HepG2 (cell line): ENCODE measurements around the gene BLOC1S1. TPM values are rescaled to one million over a fixed set of nuclear protein-coding genes. Genes with fewer than 3 reads are reported as not detected.

ENCODE experiments used
- ATM ChIP-seq: fragments of 450-650 bp; IDR thresholded peaks from 2 replicates; pipeline ENCODE4 v1.7.1; 2017; ENCODE audit warnings: mild to moderate bottlenecking, borderline replicate concordance
- HMG20B ChIP-seq: conservative IDR thresholded peaks from 2 replicates; pipeline ENCODE4 v1.6.1; 2016; ENCODE audit warnings: missing genetic modification reagents, missing compliant biosample characterization
- IKZF4 ChIP-seq: sonication (generic); formaldehyde crosslinking; IDR thresholded peaks from 2 replicates; pipeline ENCODE4 v1.5.1; 2020; ENCODE audit warnings: borderline replicate concordance, mild to moderate bottlenecking, low read depth, missing genetic modification reagents; ENCODE audit errors: not compliant biosample characterization
- KDM1A ChIP-seq: IDR thresholded peaks from 2 replicates; pipeline ENCODE4 v1.6.1; 2016; ENCODE audit warnings: missing compliant biosample characterization
- KMT2A ChIP-seq: sonication (generic); formaldehyde crosslinking; IDR thresholded peaks from 2 replicates; pipeline ENCODE4 v1.4.0; 2020; ENCODE audit warnings: missing genetic modification reagents
- PHF8 ChIP-seq: sonication (generic); formaldehyde crosslinking; IDR thresholded peaks from 2 replicates; pipeline ENCODE4 v1.5.0; 2020; ENCODE audit warnings: missing genetic modification reagents
- RBFOX2 ChIP-seq: fragments of 200-400 bp; formaldehyde crosslinking; IDR thresholded peaks from 2 replicates; pipeline ENCODE4 v1.6.1; 2017; ENCODE audit warnings: low read depth, mild to moderate bottlenecking, low read length
- RELA ChIP-seq: sonication (generic); formaldehyde crosslinking; IDR thresholded peaks from 2 replicates; pipeline ENCODE4 v1.4.0; 2020; ENCODE audit warnings: missing genetic modification reagents
- SMAD3 ChIP-seq: sonication (generic); formaldehyde crosslinking; IDR thresholded peaks from 2 replicates; pipeline ENCODE4 v1.4.0; 2020; ENCODE audit warnings: missing genetic modification reagents
- ZNF614 ChIP-seq: IDR thresholded peaks from 2 replicates; pipeline ENCODE4 v1.6.1; 2018; ENCODE audit warnings: missing biosample characterization, missing genetic modification reagents, inconsistent platforms, borderline replicate concordance
- polyA plus RNA-seq, 8 experiments: library from polyadenylated mRNA; depleted of rRNA in 3 of 8; stranded (reverse) in 7 of 8; unstranded in 1 of 8; fragments of >200 nt; fragmentation: Illumina TruSeq in 4 of 8; extraction: Trizol in 4 of 8; gene quantifications; 2 replicates each; pipeline versions ENCODE4 v1.2.1 to v1.2.3, GENCODE V29; 2011 to 2016; ENCODE audit warnings: low read depth in 4 of 8, missing spikeins in 1 of 8, mixed read lengths in 1 of 8; ENCODE audit not compliant: insufficient read depth in 1 of 8
- total RNA-seq, 5 experiments: library from RNA; depleted of rRNA; stranded (reverse); fragments of >200 nt; fragmentation: Illumina TruSeq; extraction: Trizol; gene quantifications; 2 replicates each; pipeline ENCODE4 v1.2.3, GENCODE V29; 2016; ENCODE audit warnings: low read depth in 1 of 5
- TF ChIP-seq, protein P1 (sequence below): sonication (generic); formaldehyde crosslinking; IDR thresholded peaks from 2 replicates; pipeline ENCODE4 v1.4.0; 2020; ENCODE audit warnings: missing genetic modification reagents
- TF ChIP-seq, protein P2 (sequence below): IDR thresholded peaks from 2 replicates; pipeline ENCODE4 v1.6.1; 2016; ENCODE audit warnings: mild to moderate bottlenecking, missing biosample characterization, missing genetic modification reagents
- TF ChIP-seq, protein P3 (sequence below), 2 experiments: sonication (generic) in 1 of 2; formaldehyde crosslinking in 1 of 2; IDR thresholded peaks; 2 replicates each; pipeline versions ENCODE4 v1.4.0 to v1.6.1; 2018 to 2020; ENCODE audit warnings: missing genetic modification reagents in 2 of 2, borderline replicate concordance in 1 of 2, low read depth in 1 of 2, mild to moderate bottlenecking in 1 of 2, missing biosample characterization in 1 of 2
- TF ChIP-seq, protein P4 (sequence below): sonication (generic); formaldehyde crosslinking; IDR thresholded peaks from 2 replicates; pipeline ENCODE4 v1.9.0; 2021; ENCODE audit warnings: mild to moderate bottlenecking, missing genetic modification reagents

Gene BLOC1S1
- total and polyA plus RNA-seq, 2 of the 13 experiments (the other 11 are each of a cell fraction or from before 2014, with no cell fraction given), result 55.1 to 95.3 TPM

DNA sequence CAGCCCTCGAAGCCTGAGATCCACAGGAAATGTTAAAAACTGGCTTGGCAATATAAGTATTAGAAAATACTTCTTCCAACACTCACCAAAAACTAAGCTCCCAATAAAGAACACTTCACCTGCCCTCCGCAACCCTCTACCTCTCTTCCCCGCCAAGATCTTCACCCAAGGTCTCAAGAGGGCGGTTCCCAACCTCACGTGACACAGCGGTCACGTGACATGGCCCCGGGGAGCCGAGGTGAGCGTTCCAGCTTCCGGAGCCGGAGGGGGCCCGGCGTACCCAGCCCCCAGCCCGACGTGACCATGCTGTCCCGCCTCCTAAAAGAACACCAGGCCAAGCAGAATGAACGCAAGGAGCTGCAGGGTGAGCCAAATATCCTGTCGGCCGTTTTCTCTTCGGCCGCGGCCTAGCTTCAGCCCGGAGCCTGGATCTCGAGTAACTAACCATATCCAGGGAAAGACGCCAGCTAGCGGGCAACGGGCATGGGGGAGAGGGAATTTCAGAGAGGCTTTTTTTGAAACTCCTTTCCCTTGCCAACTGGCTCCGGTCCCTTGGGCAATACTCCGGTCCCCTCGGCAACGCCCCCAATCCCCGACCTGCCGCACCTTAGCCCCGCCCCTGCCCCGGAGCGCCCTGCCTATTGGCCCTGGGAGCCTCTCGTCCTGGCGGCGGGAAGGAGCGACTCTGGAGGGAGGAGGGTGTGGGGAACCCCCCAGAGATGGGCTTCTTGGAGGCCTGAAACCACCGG lies at the start of gene BLOC1S1 (continued):
- TF ChIP-seq, protein P1, sequence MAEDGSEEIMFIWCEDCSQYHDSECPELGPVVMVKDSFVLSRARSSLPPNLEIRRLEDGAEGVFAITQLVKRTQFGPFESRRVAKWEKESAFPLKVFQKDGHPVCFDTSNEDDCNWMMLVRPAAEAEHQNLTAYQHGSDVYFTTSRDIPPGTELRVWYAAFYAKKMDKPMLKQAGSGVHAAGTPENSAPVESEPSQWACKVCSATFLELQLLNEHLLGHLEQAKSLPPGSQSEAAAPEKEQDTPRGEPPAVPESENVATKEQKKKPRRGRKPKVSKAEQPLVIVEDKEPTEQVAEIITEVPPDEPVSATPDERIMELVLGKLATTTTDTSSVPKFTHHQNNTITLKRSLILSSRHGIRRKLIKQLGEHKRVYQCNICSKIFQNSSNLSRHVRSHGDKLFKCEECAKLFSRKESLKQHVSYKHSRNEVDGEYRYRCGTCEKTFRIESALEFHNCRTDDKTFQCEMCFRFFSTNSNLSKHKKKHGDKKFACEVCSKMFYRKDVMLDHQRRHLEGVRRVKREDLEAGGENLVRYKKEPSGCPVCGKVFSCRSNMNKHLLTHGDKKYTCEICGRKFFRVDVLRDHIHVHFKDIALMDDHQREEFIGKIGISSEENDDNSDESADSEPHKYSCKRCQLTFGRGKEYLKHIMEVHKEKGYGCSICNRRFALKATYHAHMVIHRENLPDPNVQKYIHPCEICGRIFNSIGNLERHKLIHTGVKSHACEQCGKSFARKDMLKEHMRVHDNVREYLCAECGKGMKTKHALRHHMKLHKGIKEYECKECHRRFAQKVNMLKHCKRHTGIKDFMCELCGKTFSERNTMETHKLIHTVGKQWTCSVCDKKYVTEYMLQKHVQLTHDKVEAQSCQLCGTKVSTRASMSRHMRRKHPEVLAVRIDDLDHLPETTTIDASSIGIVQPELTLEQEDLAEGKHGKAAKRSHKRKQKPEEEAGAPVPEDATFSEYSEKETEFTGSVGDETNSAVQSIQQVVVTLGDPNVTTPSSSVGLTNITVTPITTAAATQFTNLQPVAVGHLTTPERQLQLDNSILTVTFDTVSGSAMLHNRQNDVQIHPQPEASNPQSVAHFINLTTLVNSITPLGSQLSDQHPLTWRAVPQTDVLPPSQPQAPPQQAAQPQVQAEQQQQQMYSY, result no peak
- TF ChIP-seq RELA (CRISPR knock-in tag) (0 out of 2 replicates have a peak, but pooled peaks have one; percentile 73), ATM (no peak), KMT2A (no peak), HMG20B (CRISPR knock-in tag) (0 out of 2 replicates have a peak, but pooled peaks have one; percentile 13), PHF8 (peak; percentile 95), RBFOX2 (peak; percentile 71), ZNF614 (CRISPR knock-in tag) (peak; percentile 79; the same call in 1 of the 2 replicates), SMAD3 (CRISPR knock-in tag) (peak; percentile 53; the same call in 1 of the 2 replicates), KDM1A (CRISPR knock-in tag) (no peak), IKZF4 (CRISPR knock-in tag) (peak; percentile 82)
- TF ChIP-seq, protein P2, sequence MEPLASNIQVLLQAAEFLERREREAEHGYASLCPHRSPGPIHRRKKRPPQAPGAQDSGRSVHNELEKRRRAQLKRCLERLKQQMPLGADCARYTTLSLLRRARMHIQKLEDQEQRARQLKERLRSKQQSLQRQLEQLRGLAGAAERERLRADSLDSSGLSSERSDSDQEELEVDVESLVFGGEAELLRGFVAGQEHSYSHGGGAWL (CRISPR knock-in tag), result peak; percentile 64; the same call in 1 of the 2 replicates
- TF ChIP-seq, protein P3, sequence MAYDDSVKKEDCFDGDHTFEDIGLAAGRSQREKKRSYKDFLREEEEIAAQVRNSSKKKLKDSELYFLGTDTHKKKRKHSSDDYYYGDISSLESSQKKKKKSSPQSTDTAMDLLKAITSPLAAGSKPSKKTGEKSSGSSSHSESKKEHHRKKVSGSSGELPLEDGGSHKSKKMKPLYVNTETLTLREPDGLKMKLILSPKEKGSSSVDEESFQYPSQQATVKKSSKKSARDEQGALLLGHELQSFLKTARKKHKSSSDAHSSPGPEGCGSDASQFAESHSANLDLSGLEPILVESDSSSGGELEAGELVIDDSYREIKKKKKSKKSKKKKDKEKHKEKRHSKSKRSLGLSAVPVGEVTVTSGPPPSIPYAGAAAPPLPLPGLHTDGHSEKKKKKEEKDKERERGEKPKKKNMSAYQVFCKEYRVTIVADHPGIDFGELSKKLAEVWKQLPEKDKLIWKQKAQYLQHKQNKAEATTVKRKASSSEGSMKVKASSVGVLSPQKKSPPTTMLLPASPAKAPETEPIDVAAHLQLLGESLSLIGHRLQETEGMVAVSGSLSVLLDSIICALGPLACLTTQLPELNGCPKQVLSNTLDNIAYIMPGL (CRISPR knock-in tag; IDR thresholded peaks at IDR 0.05; ENCODE audit: borderline replicate concordance in 1 of 2, low read depth in 1 of 2), result peak; percentile 83; a peak in 3 of 4 replicates
- TF ChIP-seq, protein P4, sequence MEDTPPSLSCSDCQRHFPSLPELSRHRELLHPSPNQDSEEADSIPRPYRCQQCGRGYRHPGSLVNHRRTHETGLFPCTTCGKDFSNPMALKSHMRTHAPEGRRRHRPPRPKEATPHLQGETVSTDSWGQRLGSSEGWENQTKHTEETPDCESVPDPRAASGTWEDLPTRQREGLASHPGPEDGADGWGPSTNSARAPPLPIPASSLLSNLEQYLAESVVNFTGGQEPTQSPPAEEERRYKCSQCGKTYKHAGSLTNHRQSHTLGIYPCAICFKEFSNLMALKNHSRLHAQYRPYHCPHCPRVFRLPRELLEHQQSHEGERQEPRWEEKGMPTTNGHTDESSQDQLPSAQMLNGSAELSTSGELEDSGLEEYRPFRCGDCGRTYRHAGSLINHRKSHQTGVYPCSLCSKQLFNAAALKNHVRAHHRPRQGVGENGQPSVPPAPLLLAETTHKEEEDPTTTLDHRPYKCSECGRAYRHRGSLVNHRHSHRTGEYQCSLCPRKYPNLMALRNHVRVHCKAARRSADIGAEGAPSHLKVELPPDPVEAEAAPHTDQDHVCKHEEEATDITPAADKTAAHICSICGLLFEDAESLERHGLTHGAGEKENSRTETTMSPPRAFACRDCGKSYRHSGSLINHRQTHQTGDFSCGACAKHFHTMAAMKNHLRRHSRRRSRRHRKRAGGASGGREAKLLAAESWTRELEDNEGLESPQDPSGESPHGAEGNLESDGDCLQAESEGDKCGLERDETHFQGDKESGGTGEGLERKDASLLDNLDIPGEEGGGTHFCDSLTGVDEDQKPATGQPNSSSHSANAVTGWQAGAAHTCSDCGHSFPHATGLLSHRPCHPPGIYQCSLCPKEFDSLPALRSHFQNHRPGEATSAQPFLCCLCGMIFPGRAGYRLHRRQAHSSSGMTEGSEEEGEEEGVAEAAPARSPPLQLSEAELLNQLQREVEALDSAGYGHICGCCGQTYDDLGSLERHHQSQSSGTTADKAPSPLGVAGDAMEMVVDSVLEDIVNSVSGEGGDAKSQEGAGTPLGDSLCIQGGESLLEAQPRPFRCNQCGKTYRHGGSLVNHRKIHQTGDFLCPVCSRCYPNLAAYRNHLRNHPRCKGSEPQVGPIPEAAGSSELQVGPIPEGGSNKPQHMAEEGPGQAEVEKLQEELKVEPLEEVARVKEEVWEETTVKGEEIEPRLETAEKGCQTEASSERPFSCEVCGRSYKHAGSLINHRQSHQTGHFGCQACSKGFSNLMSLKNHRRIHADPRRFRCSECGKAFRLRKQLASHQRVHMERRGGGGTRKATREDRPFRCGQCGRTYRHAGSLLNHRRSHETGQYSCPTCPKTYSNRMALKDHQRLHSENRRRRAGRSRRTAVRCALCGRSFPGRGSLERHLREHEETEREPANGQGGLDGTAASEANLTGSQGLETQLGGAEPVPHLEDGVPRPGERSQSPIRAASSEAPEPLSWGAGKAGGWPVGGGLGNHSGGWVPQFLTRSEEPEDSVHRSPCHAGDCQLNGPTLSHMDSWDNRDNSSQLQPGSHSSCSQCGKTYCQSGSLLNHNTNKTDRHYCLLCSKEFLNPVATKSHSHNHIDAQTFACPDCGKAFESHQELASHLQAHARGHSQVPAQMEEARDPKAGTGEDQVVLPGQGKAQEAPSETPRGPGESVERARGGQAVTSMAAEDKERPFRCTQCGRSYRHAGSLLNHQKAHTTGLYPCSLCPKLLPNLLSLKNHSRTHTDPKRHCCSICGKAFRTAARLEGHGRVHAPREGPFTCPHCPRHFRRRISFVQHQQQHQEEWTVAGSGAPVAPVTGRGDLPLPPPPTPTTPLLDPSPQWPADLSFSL, result no peak
